NB4 (cell line): Measurements from ENCODE around the gene SNX7.

Experiments used
- MYC ChIP-seq: IDR thresholded peaks from 2 replicates; pipeline ENCODE4 v1.6.1; 2011; ENCODE audit warnings: low read depth, low read length
- POLR2A ChIP-seq: IDR thresholded peaks from 2 replicates; pipeline ENCODE4 v1.6.1; 2011; ENCODE audit warnings: mild to moderate bottlenecking; ENCODE audit not compliant: insufficient read length; ENCODE audit errors: extremely low read depth
- TF ChIP-seq, protein P1 (sequence below): IDR thresholded peaks from one replicate; pipeline ENCODE4 v1.5.1; 2012; ENCODE audit warnings: low read depth, low read length
- TF ChIP-seq, protein P2 (sequence below): IDR thresholded peaks from 2 replicates; pipeline ENCODE4 v1.6.1; 2011; ENCODE audit warnings: low read depth, low read length

DNA sequence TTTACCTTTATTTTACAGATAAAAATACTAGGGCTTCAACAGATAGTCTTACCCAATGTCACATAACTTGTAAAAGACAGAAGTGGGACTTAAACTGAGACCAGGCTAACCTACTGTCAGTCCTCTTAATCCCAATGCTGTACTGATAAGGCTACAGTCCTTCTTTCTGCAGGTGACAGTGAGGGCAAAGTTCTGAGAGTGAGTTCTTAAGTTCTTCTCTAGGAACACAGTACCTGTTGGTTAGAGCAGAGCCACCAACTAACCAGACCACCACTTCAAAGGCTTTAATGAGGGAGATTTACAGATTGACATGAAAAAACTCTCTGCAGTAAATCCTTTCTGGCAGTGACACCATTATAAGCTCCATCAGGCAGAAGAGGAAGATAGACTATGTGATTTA is 74.2 kb downstream of the SNX7 start:
- TF ChIP-seq, protein P1, sequence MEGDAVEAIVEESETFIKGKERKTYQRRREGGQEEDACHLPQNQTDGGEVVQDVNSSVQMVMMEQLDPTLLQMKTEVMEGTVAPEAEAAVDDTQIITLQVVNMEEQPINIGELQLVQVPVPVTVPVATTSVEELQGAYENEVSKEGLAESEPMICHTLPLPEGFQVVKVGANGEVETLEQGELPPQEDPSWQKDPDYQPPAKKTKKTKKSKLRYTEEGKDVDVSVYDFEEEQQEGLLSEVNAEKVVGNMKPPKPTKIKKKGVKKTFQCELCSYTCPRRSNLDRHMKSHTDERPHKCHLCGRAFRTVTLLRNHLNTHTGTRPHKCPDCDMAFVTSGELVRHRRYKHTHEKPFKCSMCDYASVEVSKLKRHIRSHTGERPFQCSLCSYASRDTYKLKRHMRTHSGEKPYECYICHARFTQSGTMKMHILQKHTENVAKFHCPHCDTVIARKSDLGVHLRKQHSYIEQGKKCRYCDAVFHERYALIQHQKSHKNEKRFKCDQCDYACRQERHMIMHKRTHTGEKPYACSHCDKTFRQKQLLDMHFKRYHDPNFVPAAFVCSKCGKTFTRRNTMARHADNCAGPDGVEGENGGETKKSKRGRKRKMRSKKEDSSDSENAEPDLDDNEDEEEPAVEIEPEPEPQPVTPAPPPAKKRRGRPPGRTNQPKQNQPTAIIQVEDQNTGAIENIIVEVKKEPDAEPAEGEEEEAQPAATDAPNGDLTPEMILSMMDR = no peak
- no peak for TF ChIP-seq POLR2A
- no peak for TF ChIP-seq MYC
- TF ChIP-seq, protein P2, sequence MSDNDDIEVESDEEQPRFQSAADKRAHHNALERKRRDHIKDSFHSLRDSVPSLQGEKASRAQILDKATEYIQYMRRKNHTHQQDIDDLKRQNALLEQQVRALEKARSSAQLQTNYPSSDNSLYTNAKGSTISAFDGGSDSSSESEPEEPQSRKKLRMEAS = no peak
